Activated CD4-positive, alpha-beta T cell treated with anti-CD3 and anti-CD28 coated beads for 24 hours (primary cell): ENCODE data around the gene FASTKD2.

Experiments
- DNase-seq, 2 donors: peaks; one replicate each; pipeline ENCODE4 v3.0.0-alpha.2; 2020; ENCODE audit warnings: low read depth in 2 of 2

The FASTKD2 gene

GRCh38 chr2:206836722-206837121 is 71.3 kb downstream of the FASTKD2 start:
- DNase-seq, result no peak

GRCh38 chr2:206837775-206838174 is 72.4 kb downstream of the FASTKD2 start:
- no peak for DNase-seq

- no peak for DNase-seq
Observed at GRCh38 chr2:206838690-206839089, 73.3 kb downstream of the FASTKD2 start.

GRCh38 chr2:206840999-206841398 is 75.6 kb downstream of the FASTKD2 start:
- DNase-seq, result no peak
